Measurements from ENCODE around the gene KIF18B. TPM values are rescaled to one million over a fixed set of nuclear protein-coding genes. Genes with fewer than 3 reads are reported as not detected.

Gene KIF18B
- total RNA-seq, 1 donor from 2014 or later = 87.3 TPM

DNA sequence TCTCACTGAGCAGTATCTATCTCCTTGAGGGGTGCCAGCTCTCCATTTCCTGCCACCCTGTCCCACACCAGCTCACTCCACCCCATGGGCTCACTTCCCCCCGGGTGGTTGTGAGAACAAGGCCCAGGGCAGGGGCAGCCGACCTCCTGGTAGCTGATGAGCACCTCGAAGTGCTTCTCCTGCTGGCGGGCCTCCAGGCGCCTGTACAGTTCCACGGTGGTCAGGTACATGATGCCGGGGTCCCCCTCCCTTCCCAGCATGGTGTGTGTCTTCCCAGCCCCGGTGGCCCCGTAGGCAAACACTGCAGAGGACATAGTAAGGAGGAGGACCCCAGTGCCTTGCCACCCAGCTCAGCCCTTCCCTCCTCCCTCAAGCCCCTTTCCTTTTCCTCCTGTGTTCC is 12.5 kb downstream of the KIF18B start:
- Mint-ChIP-seq H3K4me1 (no peaks in the 10 kb centered on the region), H3K27me3 (ENCODE audit: low read depth) (no peaks in the 10 kb centered on the region), H3K36me3 (ENCODE audit: low read depth) (peaks cover 13% of the 10 kb centered on the region), H3K9me3 (no peaks in the 10 kb centered on the region), H3K4me3 (no peak overlapping the region), H3K27ac (ENCODE audit: unreplicated experiment) (no peak overlapping the region)
- DNase-seq (ENCODE audit: low read depth, low spot score) = no peak
- TF ChIP-seq, protein P1, sequence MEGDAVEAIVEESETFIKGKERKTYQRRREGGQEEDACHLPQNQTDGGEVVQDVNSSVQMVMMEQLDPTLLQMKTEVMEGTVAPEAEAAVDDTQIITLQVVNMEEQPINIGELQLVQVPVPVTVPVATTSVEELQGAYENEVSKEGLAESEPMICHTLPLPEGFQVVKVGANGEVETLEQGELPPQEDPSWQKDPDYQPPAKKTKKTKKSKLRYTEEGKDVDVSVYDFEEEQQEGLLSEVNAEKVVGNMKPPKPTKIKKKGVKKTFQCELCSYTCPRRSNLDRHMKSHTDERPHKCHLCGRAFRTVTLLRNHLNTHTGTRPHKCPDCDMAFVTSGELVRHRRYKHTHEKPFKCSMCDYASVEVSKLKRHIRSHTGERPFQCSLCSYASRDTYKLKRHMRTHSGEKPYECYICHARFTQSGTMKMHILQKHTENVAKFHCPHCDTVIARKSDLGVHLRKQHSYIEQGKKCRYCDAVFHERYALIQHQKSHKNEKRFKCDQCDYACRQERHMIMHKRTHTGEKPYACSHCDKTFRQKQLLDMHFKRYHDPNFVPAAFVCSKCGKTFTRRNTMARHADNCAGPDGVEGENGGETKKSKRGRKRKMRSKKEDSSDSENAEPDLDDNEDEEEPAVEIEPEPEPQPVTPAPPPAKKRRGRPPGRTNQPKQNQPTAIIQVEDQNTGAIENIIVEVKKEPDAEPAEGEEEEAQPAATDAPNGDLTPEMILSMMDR (conservative IDR thresholded peaks at IDR 0.05) = no peak

DNA sequence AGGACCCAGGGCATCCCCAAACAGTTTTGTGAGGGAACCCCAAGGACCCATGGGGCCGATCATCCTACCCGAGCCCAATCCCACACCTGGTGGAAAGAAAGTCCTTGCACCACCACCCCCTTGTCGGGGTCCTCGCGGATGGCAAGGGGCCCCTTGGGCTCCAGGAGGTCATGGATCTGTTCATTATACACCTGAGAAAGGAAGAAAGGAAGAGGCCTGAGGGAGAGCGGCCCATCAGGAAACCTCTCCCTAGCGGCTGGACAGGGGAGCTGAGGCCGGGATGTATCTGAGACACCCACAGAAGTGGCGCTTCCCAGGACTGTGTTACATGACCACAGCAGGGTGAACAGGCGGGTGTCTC is 12.8 kb downstream of the KIF18B start:
- no peaks in the 10 kb centered on the region for H3K9me3 Mint-ChIP-seq
- no peaks in the 10 kb centered on the region for H3K4me1 Mint-ChIP-seq
- H3K36me3 Mint-ChIP-seq (ENCODE audit: low read depth) = peaks cover 12% of the 10 kb centered on the region
- H3K27ac Mint-ChIP-seq (ENCODE audit: unreplicated experiment) = no peak overlapping the region
- no peaks in the 10 kb centered on the region for H3K27me3 Mint-ChIP-seq (ENCODE audit: low read depth)
- no peak for DNase-seq (ENCODE audit: low read depth, low spot score)
- TF ChIP-seq, protein P1 (conservative IDR thresholded peaks at IDR 0.05) = no peak
- no peak overlapping the region for H3K4me3 Mint-ChIP-seq

DNA sequence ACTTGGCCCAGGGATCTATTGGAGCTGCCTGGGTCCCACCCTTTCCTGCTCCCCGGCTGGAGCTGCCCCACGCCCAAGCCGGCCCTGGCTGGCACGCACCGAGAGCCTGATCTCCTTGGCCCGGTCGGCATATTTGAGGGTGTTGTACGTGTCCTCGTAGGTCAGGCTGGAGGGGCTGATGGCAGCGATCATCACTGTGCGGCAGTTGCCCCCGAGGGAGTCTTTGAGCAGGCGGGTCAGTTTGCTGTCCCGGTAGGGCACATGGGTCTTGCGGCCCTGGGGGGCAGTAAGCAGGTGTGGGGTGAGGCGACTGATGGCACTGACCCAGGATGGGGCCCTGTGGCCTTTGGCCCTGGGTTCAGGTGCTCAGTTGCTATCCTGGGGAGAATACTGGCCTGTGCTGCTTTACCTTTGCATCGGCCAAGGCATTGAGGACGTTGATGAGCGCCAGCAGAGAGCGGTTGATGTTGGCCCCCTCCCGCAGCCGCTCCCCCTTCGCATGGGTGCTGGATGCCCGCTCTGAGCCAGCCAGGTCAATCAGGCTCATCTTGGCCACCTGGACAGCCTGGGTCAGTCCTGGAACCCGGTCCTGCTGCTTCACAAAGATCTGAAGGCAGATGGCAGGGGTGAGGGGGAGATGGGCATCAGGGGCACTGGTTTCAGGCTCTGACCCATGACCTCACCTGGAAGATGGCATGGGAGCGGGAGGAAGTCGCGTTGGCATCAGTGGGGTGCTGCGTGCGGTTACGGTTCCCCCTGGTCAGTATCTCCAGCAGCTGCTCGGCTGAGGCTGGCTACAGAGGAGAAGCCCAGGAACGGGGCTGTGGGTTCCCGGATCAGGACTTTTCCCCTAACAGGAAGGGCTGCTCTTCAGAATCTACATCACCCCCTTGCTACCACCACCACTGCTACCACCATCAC is 13.5 kb downstream of the KIF18B start:
- Mint-ChIP-seq H3K27ac (ENCODE audit: unreplicated experiment) (no peak overlapping the region), H3K36me3 (ENCODE audit: low read depth) (peaks cover 10% of the 10 kb centered on the region), H3K4me1 (no peaks in the 10 kb centered on the region), H3K9me3 (no peaks in the 10 kb centered on the region), H3K27me3 (ENCODE audit: low read depth) (no peaks in the 10 kb centered on the region), H3K4me3 (no peak overlapping the region)
- TF ChIP-seq, protein P1 (conservative IDR thresholded peaks at IDR 0.05) = no peak
- DNase-seq (ENCODE audit: low read depth, low spot score) = no peak

DNA sequence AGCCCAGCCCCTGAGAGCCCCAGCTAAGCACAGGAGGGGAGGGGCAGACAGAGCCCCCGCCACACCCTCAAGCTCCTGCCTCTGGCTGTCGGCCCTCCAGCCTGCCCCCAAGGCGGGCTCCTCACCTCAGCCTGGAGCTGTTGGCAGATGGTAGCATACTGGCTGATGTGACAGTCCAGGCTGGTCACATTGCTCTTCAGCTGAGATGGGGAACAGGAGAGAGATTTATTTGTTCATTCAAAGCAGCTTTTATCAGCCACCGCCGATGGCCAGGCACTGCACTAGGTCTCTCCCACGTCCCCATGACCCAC is 14.8 kb downstream of the KIF18B start:
- Mint-ChIP-seq H3K36me3 (ENCODE audit: low read depth) (peaks cover 4% of the 10 kb centered on the region), H3K27ac (ENCODE audit: unreplicated experiment) (no peak overlapping the region), H3K9me3 (no peaks in the 10 kb centered on the region), H3K4me3 (no peak overlapping the region), H3K27me3 (ENCODE audit: low read depth) (no peaks in the 10 kb centered on the region), H3K4me1 (no peaks in the 10 kb centered on the region)
- no peak for DNase-seq (ENCODE audit: low read depth, low spot score)
- TF ChIP-seq, protein P1 (conservative IDR thresholded peaks at IDR 0.05) = no peak

DNA sequence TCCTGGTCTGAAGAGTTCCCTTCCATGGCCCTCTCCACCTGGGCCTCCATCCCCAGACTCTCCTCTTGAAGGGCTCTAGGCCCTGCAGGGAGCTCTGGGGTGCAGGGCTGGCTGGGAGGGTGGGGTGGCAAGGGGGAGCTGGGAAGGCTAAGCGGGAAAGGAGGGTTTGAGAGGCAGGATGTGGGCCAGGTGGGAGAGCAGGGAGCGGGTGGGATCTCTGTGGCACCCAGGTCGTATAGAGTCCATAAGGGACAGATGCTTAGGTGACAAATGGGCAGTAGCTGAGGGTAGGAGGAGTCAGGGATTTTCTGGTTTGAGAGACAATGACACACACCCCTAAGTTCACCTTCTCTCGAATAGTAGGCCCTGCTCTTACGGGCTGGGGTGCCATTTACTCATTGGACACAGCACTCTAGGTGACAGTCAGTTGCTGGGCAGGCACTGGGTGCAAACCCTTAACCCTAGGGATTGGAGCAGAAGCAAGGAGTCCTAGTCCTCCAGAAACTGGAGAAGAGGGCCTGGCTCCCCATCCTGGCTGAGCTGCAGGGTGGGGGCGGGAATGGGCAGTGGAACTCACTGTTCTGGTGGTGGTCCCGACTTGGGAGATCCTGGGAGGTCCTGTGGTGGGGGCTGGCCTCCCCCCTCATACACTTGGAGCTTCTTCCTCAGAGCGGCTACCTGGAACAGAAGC is 15.3 kb downstream of the KIF18B start:
- no peak overlapping the region for H3K27ac Mint-ChIP-seq (ENCODE audit: unreplicated experiment)
- H3K36me3 Mint-ChIP-seq (ENCODE audit: low read depth) = peaks cover 4% of the 10 kb centered on the region
- no peak overlapping the region for H3K4me3 Mint-ChIP-seq
- DNase-seq (ENCODE audit: low read depth, low spot score) = no peak
- H3K27me3 Mint-ChIP-seq (ENCODE audit: low read depth) = no peaks in the 10 kb centered on the region
- no peaks in the 10 kb centered on the region for H3K4me1 Mint-ChIP-seq
- TF ChIP-seq, protein P1 (conservative IDR thresholded peaks at IDR 0.05) = no peak
- H3K9me3 Mint-ChIP-seq = no peaks in the 10 kb centered on the region
